ENCODE measurements around the gene PPP2R1B. TPM values are rescaled to one million over a fixed set of nuclear protein-coding genes. Genes with fewer than 3 reads are reported as not detected.

PPP2R1B gene
- total and polyA plus RNA-seq, 2 of the 8 experiments (the other 6 are each of a cell fraction or from before 2014, with no cell fraction given), result 25.8 to 87.0 TPM

- no peak overlapping the region for H2AFZ ChIP-seq (ENCODE audit: low read length)
- H2BK5ac ChIP-seq (ENCODE audit: low read depth, low read length), result no peak overlapping the region
- WGBS, 2 experiments (ENCODE audit: extremely low coverage in 1 of 2, insufficient coverage in 1 of 2, insufficient read length in 1 of 2, insufficient replicate concordance in 2 of 2, low coverage in 1 of 2, low lambda C conversion rate in 2 of 2, missing lambda C conversion rate in 1 of 2), result 90% methylated on average over 19 of the region's 19 CpGs; no CpG with 5 or more reads in 1 of the 2 experiments
- ChIA-PET POLR2A (ENCODE audit: partially characterized antibody) (interaction anchor here (0.7 to 3.6 kb wide), 7 partner anchors 10 to 31 kb away, joined by 3 to 19 read pairs (median 5); partner anchors contain the start of gene PPP2R1B), CTCF (ENCODE audit: partially characterized antibody) (interaction anchor here (1.3 to 1.9 kb wide), 5 partner anchors 12 to 149 kb away, joined by 3 to 7 read pairs (median 4); no protein-coding TSS in a partner anchor)
- H3K18ac ChIP-seq (ENCODE audit: extremely low read depth, low read length), result no peak overlapping the region
- H3K27me3 ChIP-seq (replicated peaks in 1 of 4; ENCODE audit: control insufficient read depth in 3 of 4, extremely low read depth in 1 of 4, insufficient read depth in 3 of 4, low read length in 3 of 4), result no peaks in the 10 kb centered on the region
- DNase-seq (ENCODE audit: low read depth in 1 of 2, low spot score in 2 of 2), result no peak
- H2BK12ac ChIP-seq (ENCODE audit: low read depth, low read length), result no peak overlapping the region
- H4K20me1 ChIP-seq (replicated peaks in 1 of 2; ENCODE audit: control insufficient read depth in 1 of 2, insufficient read depth in 2 of 2, low read length in 2 of 2), result peaks cover 1 to 4% of the 10 kb centered on the region in 2 experiments
- H3K23ac ChIP-seq (ENCODE audit: insufficient read length), result no peak overlapping the region
- H3K79me2 ChIP-seq (ENCODE audit: control insufficient read depth in 1 of 2, insufficient read depth in 2 of 2, low read length in 2 of 2), result no peaks in the 10 kb centered on the region
- no peak overlapping the region for H3K4me3 ChIP-seq (ENCODE audit: extremely low read depth in 1 of 4, insufficient read depth in 2 of 4, low read depth in 3 of 4, low read length in 4 of 4)
- H3K56ac ChIP-seq (replicated peaks; ENCODE audit: insufficient read length, low read depth, low read length), result no peak overlapping the region
- FAIRE-seq, result no peak
- 0 out of 2 replicates have a peak, but pooled peaks cover 5% of the 10 kb centered on the region for H3K79me1 ChIP-seq (ENCODE audit: low read depth, low read length)
- H2BK20ac ChIP-seq (ENCODE audit: low read length), result no peak overlapping the region
- no peak overlapping the region for H2BK15ac ChIP-seq (ENCODE audit: low read length)
- no peak overlapping the region for H3K9ac ChIP-seq (replicated peaks in 1 of 4; ENCODE audit: extremely low read depth in 1 of 4, low read depth in 3 of 4, low read length in 3 of 4)
- H2BK120ac ChIP-seq (replicated peaks; ENCODE audit: low read depth, low read length), result no peak overlapping the region
- H2AK5ac ChIP-seq (ENCODE audit: low read depth, low read length), result no peak overlapping the region
- H3K9me3 ChIP-seq (ENCODE audit: insufficient read depth in 2 of 2, low read depth in 1 of 2, low read length in 1 of 2), result no peaks in the 10 kb centered on the region
- H3K36me3 ChIP-seq (ENCODE audit: control insufficient read depth in 2 of 4, insufficient read depth in 4 of 4, low read length in 3 of 4), result peaks cover 0 to 3% (median 0%) of the 10 kb centered on the region in 4 experiments; a peak in 2 of 8 replicates
- H3K27ac ChIP-seq (ENCODE audit: low read depth, low read length), result no peak overlapping the region
- H3K23me2 ChIP-seq (ENCODE audit: low read depth, low read length), result no peaks in the 10 kb centered on the region
- H4K8ac ChIP-seq (ENCODE audit: extremely low read depth, insufficient read depth, low read length), result no peak overlapping the region
- H3K4ac ChIP-seq (replicated peaks; ENCODE audit: insufficient read length, low read depth, low read length), result no peak overlapping the region
- no peak overlapping the region for H4K5ac ChIP-seq (ENCODE audit: insufficient read length, low read depth, low read length)
- H4K91ac ChIP-seq (replicated peaks; ENCODE audit: insufficient read length, low read length), result no peak overlapping the region
- peaks cover 0 to 18% (median 7%) of the 10 kb centered on the region in 4 experiments; a peak in 6 of 7 replicates for H3K4me1 ChIP-seq (replicated peaks in 1 of 4; ENCODE audit: control insufficient read depth in 3 of 4, insufficient read depth in 4 of 4, low read length in 3 of 4)
- H3K4me2 ChIP-seq (ENCODE audit: insufficient read depth in 1 of 2, low read depth in 2 of 2, low read length in 2 of 2), result no peak overlapping the region
- H3K14ac ChIP-seq (ENCODE audit: insufficient read length), result no peak overlapping the region
- TF ChIP-seq SAP30 (IDR thresholded peaks at IDR 0.05; ENCODE audit: insufficient read depth, insufficient replicate concordance, low read length) (no peak), TAF7 (optimal IDR thresholded peaks at IDR 0.05; ENCODE audit: borderline replicate concordance, low read depth, low read length) (no peak), SIRT6 (IDR thresholded peaks at IDR 0.05; ENCODE audit: low read length) (no peak), CHD2 (IDR thresholded peaks at IDR 0.05; ENCODE audit: low read length) (no peak), POLR2AphosphoS5 (IDR thresholded peaks at IDR 0.05; ENCODE audit: low read depth, low read length) (no peak), RBBP5 (IDR thresholded peaks at IDR 0.05; ENCODE audit: borderline replicate concordance, low read depth, low read length) (no peak), JUN (IDR thresholded peaks at IDR 0.05; ENCODE audit: low read depth, low read length) (no peak), NANOG (IDR thresholded peaks at IDR 0.05; ENCODE audit: insufficient read depth, low read depth, low read length, poor library complexity, severe bottlenecking) (no peak), KDM1A (IDR thresholded peaks at IDR 0.05; ENCODE audit: borderline replicate concordance, low read length) (no peak), SUZ12 (IDR thresholded peaks at IDR 0.05; ENCODE audit: low read length) (no peak), ASH2L (IDR thresholded peaks at IDR 0.05; ENCODE audit: low read length) (no peak)
Measured at GRCh38 chr11:111735262-111736116, 30.7 kb downstream of the PPP2R1B start.

Data from H1 (cell line).